Measurements from ENCODE around the gene ADGRA3. TPM values are rescaled to one million over a fixed set of nuclear protein-coding genes. Genes with fewer than 3 reads are reported as not detected.

Gene ADGRA3
- total and polyA plus RNA-seq, 10 donors = 1.6 to 10.6 (median 5.4) TPM

GRCh38 chr4:22500831-22501714 lies 14.8 kb downstream of the ADGRA3 start:
- no peak overlapping the region for H3K4me3 ChIP-seq
- no peak overlapping the region for H3K27ac ChIP-seq
- no peaks in the 10 kb centered on the region for H3K36me3 ChIP-seq
- H3K27me3 ChIP-seq (replicated peaks in 1 of 7) = no peaks in the 10 kb centered on the region
- TF ChIP-seq POLR2AphosphoS5 (IDR thresholded peaks at IDR 0.05) = no peak
- TF ChIP-seq CTCF (IDR thresholded peaks at IDR 0.05 in 8 of 11, conservative IDR thresholded peaks at IDR 0.05 in 3 of 11) = no peak
- TF ChIP-seq POLR2A (IDR thresholded peaks at IDR 0.05) = no peak
- intact Hi-C loops (cut with DNase I; ENCODE audit: low total_unique reads) = loop anchor here (10.0 kb wide), 1 partner anchor 184 kb away; no protein-coding TSS in a partner anchor
- H3K9me3 ChIP-seq = no peaks in the 10 kb centered on the region
- no peak for DNase-seq
- WGBS, 5 donors = 83 to 91% (median 90%) methylated on average over 6 of the region's 6 CpGs
- H3K4me1 ChIP-seq = no peaks in the 10 kb centered on the region

GRCh38 chr4:22500128-22500611 lies 15.7 kb downstream of the ADGRA3 start:
- no peak for DNase-seq

GRCh38 chr4:22498866-22499265 lies 17.0 kb downstream of the ADGRA3 start:
- Histone ChIP-seq H3K36me3 (no peaks in the 10 kb centered on the region), H3K4me1 (no peaks in the 10 kb centered on the region), H3K27me3 (replicated peaks in 1 of 7) (no peaks in the 10 kb centered on the region), H3K27ac (no peak overlapping the region), H3K9me3 (no peaks in the 10 kb centered on the region), H3K4me3 (no peak overlapping the region)
- TF ChIP-seq POLR2AphosphoS5 (IDR thresholded peaks at IDR 0.05) (no peak), POLR2A (IDR thresholded peaks at IDR 0.05) (no peak), CTCF (IDR thresholded peaks at IDR 0.05 in 8 of 11, conservative IDR thresholded peaks at IDR 0.05 in 3 of 11) (no peak)
- intact Hi-C loops (cut with DNase I; ENCODE audit: low total_unique reads) = no loop called here
- DNase-seq = no peak
- 76 to 85% (median 82%) methylated on average over 6 of the region's 6 CpGs for WGBS, 5 donors

More at GRCh38 chr4:22500128-22500611, 15.7 kb downstream of the ADGRA3 start:
- Histone ChIP-seq H3K4me1 (no peaks in the 10 kb centered on the region), H3K4me3 (no peak overlapping the region), H3K27ac (no peak overlapping the region), H3K36me3 (no peaks in the 10 kb centered on the region), H3K9me3 (no peaks in the 10 kb centered on the region), H3K27me3 (replicated peaks in 1 of 7) (no peaks in the 10 kb centered on the region)
- 78 to 84% (median 83%) methylated on average over 8 of the region's 8 CpGs for WGBS, 5 donors
- TF ChIP-seq POLR2AphosphoS5 (IDR thresholded peaks at IDR 0.05) (no peak), CTCF (IDR thresholded peaks at IDR 0.05 in 8 of 11, conservative IDR thresholded peaks at IDR 0.05 in 3 of 11) (no peak), POLR2A (IDR thresholded peaks at IDR 0.05) (no peak)
- intact Hi-C loops (cut with DNase I; ENCODE audit: low total_unique reads) = loop anchor here (10.0 kb wide), 1 partner anchor 185 kb away; no protein-coding TSS in a partner anchor

GRCh38 chr4:22496165-22496813 lies 19.6 kb downstream of the ADGRA3 start:
- Histone ChIP-seq H3K27ac (no peak overlapping the region), H3K4me1 (no peaks in the 10 kb centered on the region), H3K27me3 (replicated peaks in 1 of 7) (no peaks in the 10 kb centered on the region), H3K4me3 (no peak overlapping the region), H3K36me3 (no peaks in the 10 kb centered on the region), H3K9me3 (no peaks in the 10 kb centered on the region)
- no peak for DNase-seq
- TF ChIP-seq POLR2A (IDR thresholded peaks at IDR 0.05) = no peak
- no peak for TF ChIP-seq CTCF (IDR thresholded peaks at IDR 0.05 in 8 of 11, conservative IDR thresholded peaks at IDR 0.05 in 3 of 11)
- TF ChIP-seq POLR2AphosphoS5 (IDR thresholded peaks at IDR 0.05) = no peak
- intact Hi-C loops (cut with DNase I; ENCODE audit: low total_unique reads) = no loop called here
- 86 to 94% (median 93%) methylated on average over 6 of the region's 6 CpGs for WGBS, 5 donors

Data from spleen (tissue), 11 donors.